GM12878 (cell line): ENCODE data around the gene TMIGD3. TPM values are rescaled to one million over a fixed set of nuclear protein-coding genes. Genes with fewer than 3 reads are reported as not detected.
A peak's percentile ranks its signal among the peaks of the same experiment; 100 is the strongest.

Experiments used
- ATAC-seq: fragments of 200-7000 bp; cut with Tn5 transposase; 3 replicates; pipeline ENCODE4 v1.9.1; 2020; ENCODE audit warnings: mild to moderate bottlenecking, moderate library complexity
- BruUV-seq: library from RNA; stranded (reverse); fragments of 400-500 nt; replicated peaks from 2 replicates; lab custom pipeline; 2021; lab: Mats Ljungman, UMichigan
- CTCF ChIA-PET: fragments of 300-600 bp; sonication (Branson Sonifier 250); formaldehyde crosslinking; extraction: SDS; loops from one replicate; lab custom pipeline; 2021; ENCODE audit warnings: inconsistent platforms; lab: Yijun Ruan, JAX
- POLR2A ChIA-PET: fragments of 350-600 bp; formaldehyde crosslinking; extraction: SDS; loops from one replicate; lab custom pipeline; 2021; ENCODE audit warnings: inconsistent platforms; lab: Charles Lee
- RAD21 ChIA-PET: fragments of 300-600 bp; sonication (Branson Sonifier 250); formaldehyde crosslinking; loops from one replicate; lab custom pipeline; 2023; ENCODE audit warnings: antibody characterized with exemption; ENCODE audit not compliant: unreplicated experiment; lab: Charles Lee
- SMC1A ChIA-PET: fragments of 300-600 bp; sonication (Branson Sonifier 250); formaldehyde crosslinking; loops from one replicate; lab custom pipeline; 2023; ENCODE audit not compliant: unreplicated experiment, uncharacterized antibody; lab: Charles Lee
- DNase-seq: peaks from one replicate; pipeline ENCODE4 v3.0.0-alpha.2; 2011; ENCODE audit warnings: low read depth, low spot score
- FAIRE-seq: peaks from 3 replicates; lab custom pipeline; 2011; peaks lifted over from hg19 to GRCh38; lab: Jason Lieb, UNC
- H2AFZ ChIP-seq: 2 replicates; pipeline ENCODE4 v1.6.0; 2011; ENCODE audit warnings: low read depth, low read length, control low read depth; ENCODE audit not compliant: control insufficient read depth
- H3K27ac ChIP-seq: 2 replicates; pipeline ENCODE4 v1.5.1; 2011; ENCODE audit warnings: control low read depth; ENCODE audit not compliant: control insufficient read depth, insufficient read depth
- H3K27me3 ChIP-seq, 2 experiments: replicated peaks in 1 of 2; 2 replicates each; pipeline versions ENCODE4 v1.6.0 to v1.6.1; 2011; ENCODE audit warnings: low read length in 1 of 2; ENCODE audit not compliant: control insufficient read depth in 2 of 2, insufficient read depth in 2 of 2
- H3K36me3 ChIP-seq, 2 experiments: 2 replicates each; pipeline ENCODE4 v1.5.1; 2011; ENCODE audit warnings: low read length in 1 of 2; ENCODE audit not compliant: control insufficient read depth in 2 of 2, insufficient read depth in 2 of 2
- H3K4me1 ChIP-seq: 2 replicates; pipeline ENCODE4 v1.6.1; 2011; ENCODE audit warnings: mild to moderate bottlenecking, low read length, moderate library complexity, mixed read lengths; ENCODE audit not compliant: control insufficient read depth, insufficient read depth
- H3K4me2 ChIP-seq: 2 replicates; pipeline ENCODE4 v1.6.0; 2011; ENCODE audit warnings: control low read depth; ENCODE audit not compliant: control insufficient read depth, insufficient read depth
- H3K4me3 ChIP-seq: fragments of 200-600 bp; sonication (generic); 2 replicates; pipeline ENCODE4 v1.5.1; 2016
- H3K79me2 ChIP-seq: 2 replicates; pipeline ENCODE4 v1.6.0; 2011; ENCODE audit warnings: low read length; ENCODE audit not compliant: control insufficient read depth, insufficient read depth
- H3K9ac ChIP-seq: 2 replicates; pipeline ENCODE4 v1.8.0; 2011; ENCODE audit warnings: low read length, control low read depth, mixed read lengths; ENCODE audit not compliant: control insufficient read depth, insufficient read depth
- H3K9me3 ChIP-seq: replicated peaks from 3 replicates; pipeline ENCODE4 v1.5.1; 2011; ENCODE audit warnings: mild to moderate bottlenecking, low read length; ENCODE audit not compliant: control insufficient read depth, insufficient read depth
- H4K20me1 ChIP-seq: 2 replicates; pipeline ENCODE4 v1.6.0; 2011; ENCODE audit not compliant: control insufficient read depth, insufficient read depth
- HDAC2 ChIP-seq: fragments of 200-600 bp; sonication (generic); IDR thresholded peaks from 2 replicates; pipeline ENCODE4 v1.6.1; 2017
- RB1 ChIP-seq: fragments of 450-650 bp; formaldehyde crosslinking; IDR thresholded peaks from 2 replicates; pipeline ENCODE4 v1.6.1; 2017; ENCODE audit warnings: mild to moderate bottlenecking, borderline replicate concordance
- WGBS: methylation state at CpG from one replicate; pipeline ENCODE4 v1.1.6; 2016; ENCODE audit warnings: low lambda C conversion rate; ENCODE audit not compliant: insufficient replicate concordance, insufficient coverage; ENCODE audit errors: missing lambda C conversion rate; 5-methylcytosine and 5-hydroxymethylcytosine counted together
- in situ Hi-C: fragments of 300-500 bp; cut with MboI; formaldehyde crosslinking; loops from 9 replicates; pipeline ENCODE4 v1.14.3; 2018; ENCODE audit warnings: mixed read lengths
- intact Hi-C: fragments of 100-400 bp; cut with micrococcal nuclease; formaldehyde crosslinking; loops from one replicate; pipeline ENCODE4 v1.14.2; 2022; ENCODE audit not compliant: unreplicated experiment
- polyA plus RNA-seq, 11 experiments: library from polyadenylated mRNA; depleted of rRNA in 4 of 11; unstranded in 6 of 11; stranded (reverse) in 5 of 11; fragments of >200 nt; fragmentation: Nextera tagmentation in 4 of 11; fragmentation: Illumina TruSeq in 1 of 11; extraction: Ambion mirVana in 4 of 11; extraction: Trizol in 1 of 11; gene quantifications; 1 replicate in 1 of 11; 2 replicates in 10 of 11; pipeline versions ENCODE4 v1.2.1 to v1.2.3, GENCODE V29; 2011 to 2016; ENCODE audit warnings: inconsistent platforms in 2 of 11, missing spikeins in 2 of 11, low read depth in 1 of 11
- total RNA-seq, 4 experiments: library from RNA; depleted of rRNA in 3 of 4; stranded (reverse); fragments of >200 nt in 3 of 4; fragmentation: Illumina TruSeq in 1 of 4; extraction: Trizol in 1 of 4; gene quantifications; 2 replicates each; pipeline versions ENCODE4 v1.2.1 to v1.2.3, GENCODE V29; 2013 to 2021
- TF ChIP-seq, protein P1 (sequence below), 3 experiments: IDR thresholded peaks in 2 of 3; conservative IDR thresholded peaks in 1 of 3; 2 replicates each; pipeline ENCODE4 v1.5.1; 2011; ENCODE audit warnings: low read depth in 3 of 3, low read length in 3 of 3, mild to moderate bottlenecking in 3 of 3, control low read depth in 2 of 3, moderate library complexity in 2 of 3, inconsistent platforms in 1 of 3, mixed read lengths in 1 of 3; ENCODE audit not compliant: control insufficient read depth in 2 of 3, insufficient read depth in 1 of 3; ENCODE audit errors: extremely low read depth in 1 of 3
- TF ChIP-seq, protein P2 (sequence below): IDR thresholded peaks from 2 replicates; pipeline ENCODE4 v1.6.1; 2011; ENCODE audit warnings: borderline replicate concordance, low read depth, mild to moderate bottlenecking, moderate library complexity, low read length; ENCODE audit not compliant: insufficient read depth, poor library complexity, severe bottlenecking

The TMIGD3 gene
- total and polyA plus RNA-seq, 10 of the 15 experiments (the other 5 are each of a cell fraction or from before 2014, with no cell fraction given), result 0.17 TPM; not detected in 9

DNA sequence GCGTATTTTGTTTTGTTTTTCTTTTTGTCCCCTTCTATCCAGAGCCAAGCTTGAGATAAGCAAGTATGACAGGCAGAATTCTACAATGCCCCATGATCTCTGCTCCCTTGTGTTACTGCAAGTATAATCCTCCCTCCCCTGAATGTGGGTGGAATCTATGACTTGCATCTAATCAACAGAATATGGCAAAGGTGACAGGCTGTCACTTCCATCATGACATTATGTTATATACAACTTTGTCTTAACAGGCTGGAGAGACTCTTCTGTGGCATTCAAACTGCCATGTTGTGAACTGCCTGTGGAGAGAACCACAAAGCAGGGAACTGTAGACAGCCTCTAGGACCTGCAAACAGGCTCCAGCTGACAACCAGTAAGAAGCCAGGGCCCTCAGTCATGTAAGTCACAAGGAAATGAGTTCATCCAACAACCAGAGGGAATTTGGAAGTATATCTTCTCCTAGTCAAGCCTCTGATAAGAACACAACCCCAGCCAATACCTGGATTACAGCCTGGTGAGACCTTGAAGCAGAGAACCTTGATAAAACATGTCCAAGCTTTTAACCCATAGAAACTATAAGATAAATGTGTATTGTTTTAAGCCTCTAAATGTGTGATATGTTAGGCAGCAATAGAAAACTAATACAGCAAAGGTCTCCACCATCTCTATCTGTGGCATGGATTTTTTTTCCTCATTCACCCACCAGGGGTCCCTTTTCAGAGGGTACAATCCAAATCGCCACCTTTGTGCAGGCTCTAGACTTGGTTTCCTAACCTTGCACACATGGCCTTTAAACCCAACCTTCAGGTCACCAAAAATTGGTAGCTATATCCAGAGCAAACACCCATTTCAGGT lies 35.3 kb downstream of the TMIGD3 start:
- no peak for FAIRE-seq
- TF ChIP-seq HDAC2 (no peak), RB1 (no peak)
- TF ChIP-seq, protein P1, sequence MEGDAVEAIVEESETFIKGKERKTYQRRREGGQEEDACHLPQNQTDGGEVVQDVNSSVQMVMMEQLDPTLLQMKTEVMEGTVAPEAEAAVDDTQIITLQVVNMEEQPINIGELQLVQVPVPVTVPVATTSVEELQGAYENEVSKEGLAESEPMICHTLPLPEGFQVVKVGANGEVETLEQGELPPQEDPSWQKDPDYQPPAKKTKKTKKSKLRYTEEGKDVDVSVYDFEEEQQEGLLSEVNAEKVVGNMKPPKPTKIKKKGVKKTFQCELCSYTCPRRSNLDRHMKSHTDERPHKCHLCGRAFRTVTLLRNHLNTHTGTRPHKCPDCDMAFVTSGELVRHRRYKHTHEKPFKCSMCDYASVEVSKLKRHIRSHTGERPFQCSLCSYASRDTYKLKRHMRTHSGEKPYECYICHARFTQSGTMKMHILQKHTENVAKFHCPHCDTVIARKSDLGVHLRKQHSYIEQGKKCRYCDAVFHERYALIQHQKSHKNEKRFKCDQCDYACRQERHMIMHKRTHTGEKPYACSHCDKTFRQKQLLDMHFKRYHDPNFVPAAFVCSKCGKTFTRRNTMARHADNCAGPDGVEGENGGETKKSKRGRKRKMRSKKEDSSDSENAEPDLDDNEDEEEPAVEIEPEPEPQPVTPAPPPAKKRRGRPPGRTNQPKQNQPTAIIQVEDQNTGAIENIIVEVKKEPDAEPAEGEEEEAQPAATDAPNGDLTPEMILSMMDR (IDR thresholded peaks at IDR 0.05 in 2 of 3, conservative IDR thresholded peaks at IDR 0.05 in 1 of 3; ENCODE audit: control insufficient read depth in 2 of 3, extremely low read depth in 1 of 3, insufficient read depth in 1 of 3, low read depth in 3 of 3, low read length in 3 of 3), result 0 out of 6 replicates have a peak, but pooled peaks of 1 of the 3 experiments have one; percentile 3
- TF ChIP-seq, protein P2, sequence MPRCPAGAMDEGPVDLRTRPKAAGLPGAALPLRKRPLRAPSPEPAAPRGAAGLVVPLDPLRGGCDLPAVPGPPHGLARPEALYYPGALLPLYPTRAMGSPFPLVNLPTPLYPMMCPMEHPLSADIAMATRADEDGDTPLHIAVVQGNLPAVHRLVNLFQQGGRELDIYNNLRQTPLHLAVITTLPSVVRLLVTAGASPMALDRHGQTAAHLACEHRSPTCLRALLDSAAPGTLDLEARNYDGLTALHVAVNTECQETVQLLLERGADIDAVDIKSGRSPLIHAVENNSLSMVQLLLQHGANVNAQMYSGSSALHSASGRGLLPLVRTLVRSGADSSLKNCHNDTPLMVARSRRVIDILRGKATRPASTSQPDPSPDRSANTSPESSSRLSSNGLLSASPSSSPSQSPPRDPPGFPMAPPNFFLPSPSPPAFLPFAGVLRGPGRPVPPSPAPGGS, result no peak
- in situ Hi-C loops, result no loop called here
- ChIA-PET SMC1A (no interaction called here), RAD21 (no interaction called here), POLR2A (interaction anchor here (1.1 kb wide), 1 partner anchor 40 kb away, joined by 3 read pairs; no protein-coding TSS in a partner anchor), CTCF (interaction anchor here (1.5 to 2.1 kb wide), 2 partner anchors 12 to 39 kb away, joined by 5 to 6 read pairs; no protein-coding TSS in a partner anchor)
- no peaks in the 10 kb centered on the region for H4K20me1 ChIP-seq
- no peak overlapping the region for H3K27ac ChIP-seq
- no peaks in the 10 kb centered on the region; the same call in 2 of the 3 replicates for H3K9me3 ChIP-seq
- H3K4me1 ChIP-seq, result peaks cover 12% of the 10 kb centered on the region
- peaks cover 0 to 10% of the 10 kb centered on the region in 2 experiments; a peak in 1 of 4 replicates for H3K36me3 ChIP-seq
- DNase-seq, result no peak
- no peaks in the 10 kb centered on the region for H3K79me2 ChIP-seq
- intact Hi-C loops, result loop anchor here (2.0 kb wide), 1 partner anchor 13 kb away; no protein-coding TSS in a partner anchor
- ATAC-seq, result no peak
- no peaks in the 10 kb centered on the region for H3K27me3 ChIP-seq
- BruUV-seq, result no TSS peak
- H2AFZ ChIP-seq, result no peak overlapping the region
- H3K4me3 ChIP-seq, result no peak overlapping the region
- H3K9ac ChIP-seq, result no peak overlapping the region
- no peak overlapping the region for H3K4me2 ChIP-seq
- WGBS, result 100% methylated on average over 2 of the region's 2 CpGs
